Fibroblast of pulmonary artery (primary cell): Measurements from ENCODE around the gene C16orf86.

Source experiments
- DNase-seq: peaks from one replicate; pipeline ENCODE4 v3.0.0-alpha.2; 2010; ENCODE audit warnings: low read depth
- H3K4me3 ChIP-seq: replicated peaks from 2 replicates; pipeline ENCODE4 v1.5.1; 2011; ENCODE audit warnings: low read depth, mild to moderate bottlenecking, control low read depth, low read length, moderate library complexity
- TF ChIP-seq, protein P1 (sequence below): IDR thresholded peaks from 2 replicates; pipeline ENCODE4 v1.5.1; 2011; ENCODE audit warnings: mild to moderate bottlenecking, control low read depth, low read length, inconsistent platforms; ENCODE audit errors: missing control alignments

The C16orf86 gene

DNA sequence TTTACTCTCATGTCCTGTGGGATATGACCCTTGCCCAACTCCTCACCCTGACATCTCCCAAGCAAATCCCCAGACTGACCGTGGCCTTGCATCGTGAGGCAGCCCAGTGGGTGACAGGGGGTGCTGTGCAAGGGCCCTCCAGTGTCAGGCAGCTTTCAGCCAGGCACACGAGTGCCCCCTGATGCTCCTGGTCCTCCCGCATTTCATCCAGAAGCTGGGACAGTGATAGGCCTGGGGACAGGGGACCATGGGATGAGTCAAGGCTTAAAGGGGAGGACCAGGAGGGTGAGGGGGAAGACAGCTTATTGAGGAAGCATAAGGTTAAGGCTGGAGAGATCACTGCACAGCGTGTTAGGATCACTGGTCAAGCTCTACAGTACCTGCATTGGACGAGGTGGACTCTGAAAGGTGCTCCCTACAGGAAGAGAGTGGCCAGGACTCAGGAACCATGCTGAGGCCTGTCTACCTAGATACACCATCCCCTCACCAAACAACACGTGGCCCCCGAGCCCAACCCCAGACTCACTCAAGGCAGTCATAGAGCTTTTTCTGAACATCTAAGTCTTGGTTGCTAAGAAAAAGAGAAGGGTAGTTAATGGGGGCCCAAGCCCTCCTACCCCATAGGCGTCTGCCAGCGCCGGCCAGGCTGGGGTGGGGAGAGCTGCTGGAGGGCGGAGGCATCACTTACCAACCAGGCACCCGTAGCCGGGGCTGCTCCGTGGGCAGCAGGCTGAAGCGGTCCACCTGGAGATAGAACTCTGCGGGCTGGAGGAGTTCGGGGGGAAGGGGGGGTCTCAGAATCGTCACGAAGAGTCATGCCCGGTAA is 7.6 kb upstream of the C16orf86 start:
- H3K4me3 ChIP-seq: peak overlapping the region; percentile 92
- no peak for DNase-seq
- TF ChIP-seq, protein P1, sequence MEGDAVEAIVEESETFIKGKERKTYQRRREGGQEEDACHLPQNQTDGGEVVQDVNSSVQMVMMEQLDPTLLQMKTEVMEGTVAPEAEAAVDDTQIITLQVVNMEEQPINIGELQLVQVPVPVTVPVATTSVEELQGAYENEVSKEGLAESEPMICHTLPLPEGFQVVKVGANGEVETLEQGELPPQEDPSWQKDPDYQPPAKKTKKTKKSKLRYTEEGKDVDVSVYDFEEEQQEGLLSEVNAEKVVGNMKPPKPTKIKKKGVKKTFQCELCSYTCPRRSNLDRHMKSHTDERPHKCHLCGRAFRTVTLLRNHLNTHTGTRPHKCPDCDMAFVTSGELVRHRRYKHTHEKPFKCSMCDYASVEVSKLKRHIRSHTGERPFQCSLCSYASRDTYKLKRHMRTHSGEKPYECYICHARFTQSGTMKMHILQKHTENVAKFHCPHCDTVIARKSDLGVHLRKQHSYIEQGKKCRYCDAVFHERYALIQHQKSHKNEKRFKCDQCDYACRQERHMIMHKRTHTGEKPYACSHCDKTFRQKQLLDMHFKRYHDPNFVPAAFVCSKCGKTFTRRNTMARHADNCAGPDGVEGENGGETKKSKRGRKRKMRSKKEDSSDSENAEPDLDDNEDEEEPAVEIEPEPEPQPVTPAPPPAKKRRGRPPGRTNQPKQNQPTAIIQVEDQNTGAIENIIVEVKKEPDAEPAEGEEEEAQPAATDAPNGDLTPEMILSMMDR: no peak

DNA sequence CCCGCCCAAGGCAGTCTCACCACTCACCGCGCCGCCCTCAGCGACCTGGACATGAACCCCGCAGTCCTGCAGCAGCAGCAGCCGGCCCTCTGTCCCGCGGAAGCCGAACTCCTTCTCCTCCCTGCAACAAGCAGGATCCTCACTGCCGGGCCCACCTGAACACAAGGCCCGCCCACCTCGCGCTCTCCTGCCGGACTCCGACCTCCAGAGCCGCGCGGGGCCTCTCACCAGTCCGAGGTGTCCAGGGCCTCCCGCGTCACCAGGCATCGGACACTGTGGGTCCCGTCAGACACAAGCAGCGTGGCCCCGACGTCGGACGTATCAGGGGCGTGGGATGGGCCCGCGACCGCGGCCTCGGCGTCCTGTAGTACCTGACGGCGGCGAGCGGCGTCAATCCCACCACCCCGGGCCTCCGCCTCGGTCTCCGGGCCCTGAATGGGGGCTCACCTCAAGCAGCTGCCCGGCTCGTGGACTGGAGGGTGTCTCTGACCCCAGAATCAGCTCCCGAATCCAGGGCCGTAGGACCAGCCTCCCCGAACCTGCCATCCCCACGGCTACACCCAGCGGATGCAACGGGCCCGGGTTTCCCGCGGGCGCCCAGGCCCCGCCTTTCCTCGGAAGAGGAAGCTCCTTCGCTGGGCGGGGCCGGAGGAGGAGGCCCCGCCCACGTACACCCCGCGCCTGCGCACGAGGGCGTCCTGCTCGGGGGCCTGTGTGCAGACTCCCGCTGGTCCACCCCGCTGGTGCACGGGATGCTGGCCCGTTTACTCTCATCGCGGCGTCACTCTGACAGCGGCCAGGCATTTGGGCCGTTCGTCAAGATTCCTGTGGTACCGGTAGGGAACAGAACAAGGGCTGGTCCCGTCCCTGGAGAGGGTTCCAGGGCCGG is 6.7 kb upstream of the C16orf86 start, which contains the start of gene ACD:
ACD (minus strand) TSS at position 586 of the 889 bp plus-strand sequence; CDS start at position 546, 40 bp downstream.
- peak; percentile 88 for DNase-seq
- TF ChIP-seq, protein P1: no peak
- peak within 1 kb of the TSS; percentile 92 for H3K4me3 ChIP-seq

DNA sequence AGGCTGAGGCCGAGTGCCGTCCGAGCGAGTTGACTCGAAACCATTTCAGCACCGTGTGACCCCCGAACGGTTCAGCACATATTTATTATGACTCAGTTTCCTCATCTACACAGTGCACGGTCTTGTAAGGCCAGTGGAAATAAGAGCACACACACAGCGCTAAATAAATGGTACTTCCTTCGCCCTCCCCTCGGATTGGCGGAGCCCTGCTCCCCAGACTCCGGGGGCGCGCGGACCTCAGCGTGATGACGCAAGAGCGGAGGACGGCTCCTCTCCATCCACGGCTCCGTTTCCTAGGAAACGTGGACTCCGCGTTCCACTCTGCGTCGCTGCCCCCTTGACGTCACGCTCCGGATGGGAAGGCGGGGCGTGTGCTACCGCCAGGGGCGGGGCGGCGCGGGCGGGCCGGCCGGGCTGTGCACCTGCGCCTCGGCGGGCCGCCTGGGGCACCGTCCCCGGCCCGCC is 6.0 kb upstream of the C16orf86 start, which contains the start of gene PARD6A:
PARD6A (plus strand) TSS at position 397 of the 465 bp plus-strand sequence. CDS start 79 bp downstream, outside the sequence.
- TF ChIP-seq, protein P1: no peak
- DNase-seq: peak; percentile 97

DNA sequence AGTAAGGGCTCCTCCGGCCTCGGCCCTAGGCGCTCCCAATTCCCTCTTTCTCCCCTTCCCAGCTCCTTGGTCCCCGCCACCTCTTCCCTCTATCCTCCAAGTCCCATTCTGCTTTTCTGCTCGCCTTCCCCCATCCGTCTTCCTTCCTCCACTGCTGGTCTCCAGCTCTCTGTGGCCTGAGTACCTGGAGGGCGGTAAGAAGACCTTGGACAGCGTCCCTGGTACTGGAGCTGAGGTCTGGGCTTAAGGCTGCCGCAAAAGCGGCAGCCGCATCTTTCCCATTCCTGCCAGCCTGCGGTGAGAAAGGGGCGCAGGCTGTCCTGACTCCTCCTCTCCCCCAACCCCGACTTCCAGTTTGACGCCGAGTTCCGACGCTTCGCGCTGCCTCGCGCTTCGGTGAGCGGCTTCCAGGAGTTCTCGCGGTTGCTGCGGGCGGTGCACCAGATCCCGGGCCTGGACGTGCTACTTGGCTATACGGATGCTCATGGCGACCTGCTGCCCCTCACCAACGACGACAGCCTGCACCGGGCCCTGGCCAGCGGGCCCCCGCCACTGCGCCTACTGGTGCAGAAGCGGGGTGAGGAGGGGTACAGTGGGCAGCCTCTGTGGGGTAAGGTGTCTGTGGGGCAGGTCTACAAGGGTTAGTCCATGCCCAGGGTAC is 5.4 kb upstream of the C16orf86 start:
- H3K4me3 ChIP-seq: peak overlapping the region; percentile 41
- DNase-seq: peak; percentile 51
- TF ChIP-seq, protein P1: no peak

More for the DNA sequence above, 6.0 kb upstream of the C16orf86 start, which contains the start of gene PARD6A:
- H3K4me3 ChIP-seq: peak within 1 kb of the TSS; percentile 92

DNA sequence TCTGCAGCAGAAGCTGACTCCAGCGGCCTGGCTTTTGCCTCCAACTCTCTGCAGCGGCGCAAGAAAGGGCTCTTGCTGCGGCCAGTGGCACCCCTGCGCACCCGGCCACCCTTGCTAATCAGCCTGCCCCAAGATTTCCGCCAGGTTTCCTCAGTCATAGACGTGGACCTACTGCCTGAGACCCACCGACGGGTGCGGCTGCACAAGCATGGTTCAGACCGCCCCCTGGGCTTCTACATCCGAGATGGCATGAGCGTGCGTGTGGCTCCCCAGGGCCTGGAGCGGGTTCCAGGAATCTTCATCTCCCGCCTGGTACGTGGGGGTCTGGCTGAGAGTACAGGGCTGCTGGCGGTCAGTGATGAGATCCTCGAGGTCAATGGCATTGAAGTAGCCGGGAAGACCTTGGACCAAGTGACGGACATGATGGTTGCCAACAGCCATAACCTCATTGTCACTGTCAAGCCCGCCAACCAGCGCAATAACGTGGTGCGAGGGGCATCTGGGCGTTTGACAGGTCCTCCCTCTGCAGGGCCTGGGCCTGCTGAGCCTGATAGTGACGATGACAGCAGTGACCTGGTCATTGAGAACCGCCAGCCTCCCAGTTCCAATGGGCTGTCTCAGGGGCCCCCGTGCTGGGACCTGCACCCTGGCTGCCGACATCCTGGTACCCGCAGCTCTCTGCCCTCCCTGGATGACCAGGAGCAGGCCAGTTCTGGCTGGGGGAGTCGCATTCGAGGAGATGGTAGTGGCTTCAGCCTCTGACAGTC is 4.5 kb upstream of the C16orf86 start:
- no peak overlapping the region for H3K4me3 ChIP-seq
- TF ChIP-seq, protein P1: no peak

DNA sequence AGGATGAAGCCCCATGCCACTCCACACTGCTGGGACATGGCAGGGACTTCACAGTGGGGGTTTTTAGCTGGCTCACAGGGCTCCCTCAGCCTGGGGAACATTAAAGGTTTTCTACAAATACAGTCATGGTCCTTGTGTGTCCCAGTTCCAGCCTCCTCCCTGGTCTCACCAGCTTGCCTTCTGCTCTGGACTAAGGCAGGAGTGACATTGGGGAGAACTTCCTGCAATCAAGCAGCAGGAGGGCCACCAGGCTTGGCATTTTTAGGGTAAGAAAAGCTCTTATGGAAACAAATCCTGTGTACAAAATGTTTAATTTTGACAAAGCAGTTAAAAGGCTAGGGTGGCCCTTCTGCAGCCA is 4.0 kb upstream of the C16orf86 start:
- DNase-seq: no peak
- H3K4me3 ChIP-seq: no peak overlapping the region
- TF ChIP-seq, protein P1: no peak

More for the DNA sequence above, 4.5 kb upstream of the C16orf86 start:
- DNase-seq: no peak
